GM18526 (cell line): Measurements from ENCODE around the gene GPATCH4.

Experiments used
- POLR2A ChIP-seq: IDR thresholded peaks from 3 replicates; pipeline ENCODE4 v1.6.1; 2011; ENCODE audit not compliant: insufficient read length; ENCODE audit errors: extremely low read depth

Gene GPATCH4

GRCh38 chr1:156550346-156550745, 50.9 kb downstream of the GPATCH4 start:
- TF ChIP-seq POLR2A: no peak

GRCh38 chr1:156549831-156550230, 51.4 kb downstream of the GPATCH4 start:
- no peak for TF ChIP-seq POLR2A

GRCh38 chr1:156549390-156549789, 51.9 kb downstream of the GPATCH4 start:
- TF ChIP-seq POLR2A: no peak

GRCh38 chr1:156547982-156548381, 53.3 kb downstream of the GPATCH4 start:
- TF ChIP-seq POLR2A: no peak

- no peak for TF ChIP-seq POLR2A
Observed at GRCh38 chr1:156547434-156547833, 53.8 kb downstream of the GPATCH4 start.

- no peak for TF ChIP-seq POLR2A
Observed at GRCh38 chr1:156546267-156546666, 55.0 kb downstream of the GPATCH4 start.

GRCh38 chr1:156544592-156545102, 56.6 kb downstream of the GPATCH4 start:
- no peak for TF ChIP-seq POLR2A
